Hepatic stellate cell (primary cell): ENCODE results near the gene CCDC57.
"Not testable (repeated sequence)": the region's sequence is repeated elsewhere in the genome, so short reads cannot be mapped to it uniquely, and the experiment has no call there.

ENCODE experiments used
- DNase-seq: peaks from one replicate; pipeline ENCODE4 v3.0.0; 2011; ENCODE audit warnings: low spot score

CCDC57 gene

GRCh38 chr17:82152556-82153294, 59.9 kb downstream of the CCDC57 start:
- no peak for DNase-seq

- DNase-seq = no peak
Measured at GRCh38 chr17:82152114-82152513, 60.5 kb downstream of the CCDC57 start.

GRCh38 chr17:82151106-82151957, 61.3 kb downstream of the CCDC57 start:
- no peak for DNase-seq

- no peak for DNase-seq
Measured at GRCh38 chr17:82149401-82150099, 63.1 kb downstream of the CCDC57 start.

- DNase-seq = no peak
Measured at GRCh38 chr17:82148997-82149396, 63.6 kb downstream of the CCDC57 start.

GRCh38 chr17:82148011-82148410, 64.6 kb downstream of the CCDC57 start:
- DNase-seq = no peak

GRCh38 chr17:82146663-82147654, 65.7 kb downstream of the CCDC57 start:
- DNase-seq = no peak

GRCh38 chr17:82145550-82146155, 67.0 kb downstream of the CCDC57 start:
- DNase-seq = no peak

GRCh38 chr17:82143333-82143732, 69.3 kb downstream of the CCDC57 start:
- no peak for DNase-seq

GRCh38 chr17:82139961-82140360, 72.7 kb downstream of the CCDC57 start:
- not testable (repeated sequence) for DNase-seq

GRCh38 chr17:82138511-82138992, 74.1 kb downstream of the CCDC57 start:
- no peak for DNase-seq

GRCh38 chr17:82134101-82134500, 78.5 kb downstream of the CCDC57 start:
- no peak for DNase-seq

- DNase-seq = not testable (repeated sequence)
Measured at GRCh38 chr17:82133166-82133953, 79.3 kb downstream of the CCDC57 start.

GRCh38 chr17:82129095-82129494, 83.5 kb downstream of the CCDC57 start:
- DNase-seq = no peak

GRCh38 chr17:82128287-82128686, 84.4 kb downstream of the CCDC57 start:
- DNase-seq = no peak

GRCh38 chr17:82127704-82128103, 84.9 kb downstream of the CCDC57 start:
- DNase-seq = no peak

GRCh38 chr17:82127315-82127595, 85.4 kb downstream of the CCDC57 start:
- DNase-seq = no peak

GRCh38 chr17:82126556-82127314, 85.9 kb downstream of the CCDC57 start:
- DNase-seq = no peak

GRCh38 chr17:82124101-82124500, 88.5 kb downstream of the CCDC57 start:
- DNase-seq = no peak
